Caco-2 (cell line): ENCODE measurements around the gene ZBTB16. TPM values are rescaled to one million over a fixed set of nuclear protein-coding genes. Genes with fewer than 3 reads are reported as not detected.
A peak's percentile ranks its signal among the peaks of the same experiment; 100 is the strongest.

Source experiments
- BruUV-seq: library from RNA; stranded (reverse); fragments of 400-500 nt; replicated peaks from 2 replicates; lab custom pipeline; 2021; lab: Mats Ljungman, UMichigan
- CTCF ChIA-PET: fragments of 300-600 bp; sonication (Branson Sonifier 250); formaldehyde crosslinking; loops from one replicate; lab custom pipeline; 2022; ENCODE audit warnings: antibody characterized with exemption; lab: Charles Lee
- POLR2A ChIA-PET: fragments of 300-600 bp; sonication (Branson Sonifier 250); formaldehyde crosslinking; loops from one replicate; lab custom pipeline; 2022; ENCODE audit warnings: antibody characterized with exemption; lab: Charles Lee
- DNase-seq, 2 experiments: peaks; one replicate each; pipeline versions ENCODE4 v3.0.0 to v3.0.0-alpha.2; 2020 to 2022
- H3K27me3 ChIP-seq: replicated peaks from 2 replicates; pipeline ENCODE4 v1.6.0; 2011; ENCODE audit warnings: low read length; ENCODE audit not compliant: control insufficient read depth, insufficient read depth
- H3K36me3 ChIP-seq: 2 replicates; pipeline ENCODE4 v1.5.1; 2011; ENCODE audit warnings: low read length; ENCODE audit not compliant: control insufficient read depth, insufficient read depth
- H3K4me1 ChIP-seq: fragments of 250-450 bp; sonication (Bioruptor Pico); 2 replicates; pipeline ENCODE4 v1.5.1; 2020; ENCODE audit warnings: mild to moderate bottlenecking
- H3K4me3 ChIP-seq: 2 replicates; pipeline ENCODE4 v1.5.1; 2011; ENCODE audit warnings: low read depth, mild to moderate bottlenecking, control low read depth, low read length
- H3K9me3 ChIP-seq: fragments of 250-450 bp; sonication (Bioruptor Pico); 2 replicates; pipeline ENCODE4 v1.5.1; 2020; ENCODE audit warnings: mild to moderate bottlenecking, moderate library complexity
- H3K27ac Mint-ChIP-seq: one replicate; pipeline ENCODE4 v1.8.0; 2022; ENCODE audit warnings: mixed read lengths; ENCODE audit not compliant: unreplicated experiment
- H3K27me3 Mint-ChIP-seq: one replicate; pipeline ENCODE4 v1.8.0; 2022; ENCODE audit warnings: mixed read lengths; ENCODE audit not compliant: insufficient read depth, unreplicated experiment
- H3K36me3 Mint-ChIP-seq: one replicate; pipeline ENCODE4 v1.8.0; 2022; ENCODE audit warnings: mild to moderate bottlenecking, mixed read lengths; ENCODE audit not compliant: insufficient read depth, unreplicated experiment
- H3K4me1 Mint-ChIP-seq: one replicate; pipeline ENCODE4 v1.8.0; 2022; ENCODE audit warnings: low read depth, mixed read lengths; ENCODE audit not compliant: unreplicated experiment
- H3K4me3 Mint-ChIP-seq: one replicate; pipeline ENCODE4 v1.8.0; 2022; ENCODE audit warnings: mild to moderate bottlenecking, moderate library complexity, mixed read lengths; ENCODE audit not compliant: unreplicated experiment
- H3K9me3 Mint-ChIP-seq: one replicate; pipeline ENCODE4 v1.8.0; 2022; ENCODE audit warnings: mixed read lengths; ENCODE audit not compliant: unreplicated experiment
- intact Hi-C: fragments of 100-400 bp; cut with micrococcal nuclease; formaldehyde crosslinking; loops from one replicate; pipeline ENCODE4 v1.10.0; 2022; ENCODE audit not compliant: unreplicated experiment
- total RNA-seq: library from RNA; stranded (reverse); gene quantifications from 2 replicates; pipeline ENCODE4 v1.2.3, GENCODE V29; 2022
- TF ChIP-seq, protein P1 (sequence below), 2 experiments: fragments of 200-600 bp in 1 of 2; IDR thresholded peaks; 1 replicate in 1 of 2; 2 replicates in 1 of 2; pipeline versions ENCODE4 v1.5.1 to v1.8.0; 2011 to 2022; ENCODE audit warnings: antibody characterized with exemption in 1 of 2, control low read depth in 1 of 2, inconsistent platforms in 1 of 2, low read depth in 1 of 2, low read length in 1 of 2, mild to moderate bottlenecking in 1 of 2, moderate library complexity in 1 of 2; ENCODE audit not compliant: insufficient read depth in 1 of 2, severe bottlenecking in 1 of 2, unreplicated experiment in 1 of 2

ZBTB16 gene
- total RNA-seq, 1 experiment from 2014 or later, result 12.7 TPM

DNA sequence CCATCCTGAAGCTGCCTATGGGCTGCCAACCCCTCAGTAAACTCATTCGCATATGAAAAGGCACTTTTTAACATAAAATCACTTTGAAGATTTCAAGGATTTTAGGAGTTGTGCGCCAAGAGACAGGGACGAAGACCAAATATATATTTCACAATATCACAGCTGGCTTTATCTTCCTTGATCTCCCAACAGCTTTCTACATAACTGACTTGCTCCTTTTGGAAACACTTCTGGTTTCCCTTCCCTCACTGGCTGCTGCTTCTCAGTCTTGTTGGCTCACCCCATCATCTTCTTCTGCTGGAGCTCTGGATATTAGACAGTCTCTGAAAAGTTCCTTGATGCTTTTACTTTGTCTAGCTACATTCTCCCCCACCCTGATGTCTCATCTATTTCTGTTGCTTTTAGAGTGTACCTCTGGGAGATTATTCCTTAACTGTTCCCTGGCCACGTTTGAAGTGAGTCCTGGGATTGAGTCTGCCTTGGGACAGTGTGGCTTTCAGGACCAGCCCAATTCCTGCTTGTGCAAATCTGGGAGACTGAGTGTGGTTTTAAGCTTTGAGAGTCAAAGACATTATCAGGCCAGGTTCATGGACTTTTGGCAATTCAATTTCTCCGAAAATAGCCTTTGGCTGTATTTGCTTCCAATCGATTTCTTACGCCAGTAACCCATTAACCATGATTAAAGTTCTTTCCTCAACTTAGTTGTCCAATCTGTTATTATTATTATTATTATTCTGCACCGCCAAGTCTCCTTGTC is 205.8 kb downstream of the ZBTB16 start:
- Mint-ChIP-seq H3K9me3 (no peaks in the 10 kb centered on the region), H3K27ac (no peak overlapping the region), H3K36me3 (no peaks in the 10 kb centered on the region), H3K4me1 (no peaks in the 10 kb centered on the region), H3K4me3 (no peak overlapping the region), H3K27me3 (peaks cover 3% of the 10 kb centered on the region)
- BruUV-seq, result no TSS peak
- peaks cover 9% of the 10 kb centered on the region; the same call in 1 of the 2 replicates for H3K4me1 ChIP-seq
- H3K9me3 ChIP-seq, result no peaks in the 10 kb centered on the region; the same call in 1 of the 2 replicates
- no peak overlapping the region for H3K4me3 ChIP-seq
- H3K27me3 ChIP-seq, result 0 out of 2 replicates have a peak, but pooled peaks cover 1% of the 10 kb centered on the region
- DNase-seq, result peak in 1 of 2 experiments; percentile 15
- ChIA-PET CTCF (interaction anchor here (0.6 to 7.0 kb wide), 6 partner anchors 15 to 373 kb away, joined by 3 to 99 read pairs (median 8); no protein-coding TSS in a partner anchor), POLR2A (no interaction called here)
- intact Hi-C loops, result no loop called here
- TF ChIP-seq, protein P1, sequence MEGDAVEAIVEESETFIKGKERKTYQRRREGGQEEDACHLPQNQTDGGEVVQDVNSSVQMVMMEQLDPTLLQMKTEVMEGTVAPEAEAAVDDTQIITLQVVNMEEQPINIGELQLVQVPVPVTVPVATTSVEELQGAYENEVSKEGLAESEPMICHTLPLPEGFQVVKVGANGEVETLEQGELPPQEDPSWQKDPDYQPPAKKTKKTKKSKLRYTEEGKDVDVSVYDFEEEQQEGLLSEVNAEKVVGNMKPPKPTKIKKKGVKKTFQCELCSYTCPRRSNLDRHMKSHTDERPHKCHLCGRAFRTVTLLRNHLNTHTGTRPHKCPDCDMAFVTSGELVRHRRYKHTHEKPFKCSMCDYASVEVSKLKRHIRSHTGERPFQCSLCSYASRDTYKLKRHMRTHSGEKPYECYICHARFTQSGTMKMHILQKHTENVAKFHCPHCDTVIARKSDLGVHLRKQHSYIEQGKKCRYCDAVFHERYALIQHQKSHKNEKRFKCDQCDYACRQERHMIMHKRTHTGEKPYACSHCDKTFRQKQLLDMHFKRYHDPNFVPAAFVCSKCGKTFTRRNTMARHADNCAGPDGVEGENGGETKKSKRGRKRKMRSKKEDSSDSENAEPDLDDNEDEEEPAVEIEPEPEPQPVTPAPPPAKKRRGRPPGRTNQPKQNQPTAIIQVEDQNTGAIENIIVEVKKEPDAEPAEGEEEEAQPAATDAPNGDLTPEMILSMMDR (IDR thresholded peaks at IDR 0.05; ENCODE audit: insufficient read depth in 1 of 2, low read depth in 1 of 2, low read length in 1 of 2, severe bottlenecking in 1 of 2, unreplicated experiment in 1 of 2), result no peak
- no peaks in the 10 kb centered on the region for H3K36me3 ChIP-seq

DNA sequence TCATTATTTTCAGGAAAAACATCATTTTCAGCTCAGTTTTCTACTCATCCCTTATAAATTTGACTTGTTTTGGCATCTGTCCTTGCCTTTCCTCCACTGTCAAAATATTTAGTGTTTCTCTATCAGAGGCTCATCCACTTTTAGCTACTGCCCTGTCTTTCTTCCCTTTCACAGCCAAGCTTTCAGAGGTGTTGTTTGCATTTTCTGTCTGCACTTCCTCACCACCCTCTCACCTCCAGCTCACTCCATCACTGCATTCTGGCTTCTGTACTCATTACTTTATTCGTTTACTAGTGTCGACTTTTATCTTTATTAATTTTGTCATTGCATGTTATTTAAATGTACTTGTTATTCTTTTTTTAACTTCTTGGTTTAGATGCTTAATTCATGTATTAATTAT is 210.0 kb downstream of the ZBTB16 start:
- CTCF ChIA-PET, result interaction anchor here (0.9 kb wide), 1 partner anchor 8 kb away, joined by 3 read pairs; no protein-coding TSS in a partner anchor
- BruUV-seq, result no TSS peak
- Histone ChIP-seq H3K4me3 (no peak overlapping the region), H3K36me3 (no peaks in the 10 kb centered on the region), H3K9me3 (no peaks in the 10 kb centered on the region; the same call in 1 of the 2 replicates), H3K4me1 (no peaks in the 10 kb centered on the region), H3K27me3 (peaks cover 6% of the 10 kb centered on the region; the same call in 1 of the 2 replicates)
- Mint-ChIP-seq H3K36me3 (no peaks in the 10 kb centered on the region), H3K9me3 (no peaks in the 10 kb centered on the region), H3K4me3 (no peak overlapping the region), H3K27me3 (peaks cover 15% of the 10 kb centered on the region), H3K27ac (no peak overlapping the region), H3K4me1 (no peaks in the 10 kb centered on the region)
- POLR2A ChIA-PET, result no interaction called here
- intact Hi-C loops, result no loop called here
- no peak for DNase-seq
- TF ChIP-seq, protein P1 (IDR thresholded peaks at IDR 0.05; ENCODE audit: insufficient read depth in 1 of 2, low read depth in 1 of 2, low read length in 1 of 2, severe bottlenecking in 1 of 2, unreplicated experiment in 1 of 2), result no peak

DNA sequence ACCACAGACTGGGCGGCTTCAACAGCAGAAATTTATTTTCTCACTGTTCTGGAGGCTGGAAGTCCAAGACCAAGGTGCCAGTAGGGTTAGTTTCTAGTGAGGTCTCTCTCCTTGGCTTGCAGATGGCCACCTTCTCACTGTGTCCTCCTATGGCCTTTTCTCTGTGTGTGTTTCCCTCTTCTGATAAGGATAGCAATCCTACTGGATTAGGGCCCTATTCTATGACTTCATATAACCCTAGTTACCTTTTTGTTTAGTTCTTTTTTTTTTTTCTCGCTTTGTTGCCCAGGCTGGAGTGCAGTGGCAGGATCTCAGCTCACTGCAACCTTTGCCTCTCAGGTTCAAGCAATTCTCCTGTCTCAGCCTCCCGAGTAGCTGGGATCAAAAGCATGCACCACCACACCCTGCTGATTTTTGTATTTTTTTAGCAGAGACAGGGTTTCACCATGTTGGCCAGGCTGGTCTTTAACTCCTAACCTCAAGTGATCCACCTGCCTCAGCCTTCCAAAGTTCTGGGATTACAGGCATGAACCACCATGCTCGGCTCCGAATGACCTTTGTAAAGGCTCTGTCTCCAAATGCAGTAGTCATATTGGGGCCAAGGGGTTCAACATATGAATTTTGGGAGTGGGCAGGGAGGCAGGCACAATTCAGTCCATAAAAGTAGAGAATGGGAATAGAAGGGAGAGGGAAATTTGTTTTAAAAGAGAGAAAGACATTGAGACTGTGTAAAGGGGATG is 211.2 kb downstream of the ZBTB16 start:
- TF ChIP-seq, protein P1 (IDR thresholded peaks at IDR 0.05; ENCODE audit: insufficient read depth in 1 of 2, low read depth in 1 of 2, low read length in 1 of 2, severe bottlenecking in 1 of 2, unreplicated experiment in 1 of 2), result no peak
- no peaks in the 10 kb centered on the region for H3K36me3 Mint-ChIP-seq
- peaks cover 15% of the 10 kb centered on the region for H3K27me3 Mint-ChIP-seq
- H3K27me3 ChIP-seq, result peaks cover 5% of the 10 kb centered on the region; the same call in 1 of the 2 replicates
- no peak for DNase-seq
- POLR2A ChIA-PET, result no interaction called here
- no peaks in the 10 kb centered on the region for H3K4me1 Mint-ChIP-seq
- H3K9me3 Mint-ChIP-seq, result no peaks in the 10 kb centered on the region
- BruUV-seq, result no TSS peak
- intact Hi-C loops, result no loop called here
- no peak overlapping the region for H3K4me3 Mint-ChIP-seq
- H3K4me1 ChIP-seq, result no peaks in the 10 kb centered on the region
- H3K36me3 ChIP-seq, result no peaks in the 10 kb centered on the region
- CTCF ChIA-PET, result interaction anchor here (1.3 kb wide), 1 partner anchor 8 kb away, joined by 6 read pairs; no protein-coding TSS in a partner anchor
- no peaks in the 10 kb centered on the region; the same call in 1 of the 2 replicates for H3K9me3 ChIP-seq
- no peak overlapping the region for H3K27ac Mint-ChIP-seq
- no peak overlapping the region for H3K4me3 ChIP-seq
